HCT116 (cell line): Measurements from ENCODE around the gene LCAT. TPM values are rescaled to one million over a fixed set of nuclear protein-coding genes. Genes with fewer than 3 reads are reported as not detected.

Experiments used
- ATAC-seq: fragments of 200-7000 bp; cut with Tn5 transposase; 2 replicates; pipeline ENCODE4 v1.9.1; 2020; ENCODE audit warnings: mild to moderate bottlenecking, moderate library complexity
- BruUV-seq: library from RNA; stranded (reverse); fragments of 400-500 nt; replicated peaks from 2 replicates; lab custom pipeline; 2021; lab: Mats Ljungman, UMichigan
- CTCF ChIA-PET: fragments of 300-600 bp; sonication (Branson Sonifier 250); formaldehyde crosslinking; loops from one replicate; lab custom pipeline; 2021; ENCODE audit warnings: antibody characterized with exemption; lab: Charles Lee
- POLR2A ChIA-PET: fragments of 300-600, 350-600 bp; sonication (Branson Sonifier 250); formaldehyde crosslinking; loops from one replicate; lab custom pipeline; 2021; ENCODE audit warnings: antibody characterized with exemption; lab: Charles Lee
- RAD21 ChIA-PET, 2 experiments: fragments of 300-600 bp; sonication (Branson Sonifier 250); formaldehyde crosslinking; loops; one replicate each; lab custom pipeline; 2023; ENCODE audit warnings: low total read pairs in 2 of 2; ENCODE audit not compliant: uncharacterized antibody in 2 of 2, unreplicated experiment in 2 of 2, low non-redundant PET in 1 of 2; lab: Charles Lee
- DNase-seq: peaks from one replicate; pipeline ENCODE4 v3.0.0-alpha.2; 2010; ENCODE audit warnings: low read depth, low spot score
- H2AFZ ChIP-seq: fragments of 200-600 bp; shearing (Covaris generic), sonication (generic); 2 replicates; pipeline ENCODE4 v1.6.1; 2017; ENCODE audit warnings: low read depth, mixed run types, mixed read lengths, antibody characterized with exemption, low read length; ENCODE audit not compliant: poor library complexity, severe bottlenecking
- H3K27ac ChIP-seq: 2 replicates; pipeline ENCODE4 v1.5.1; 2012; ENCODE audit warnings: low read depth, low read length
- H3K27me3 ChIP-seq: fragments of 200-600 bp; sonication (generic); 2 replicates; pipeline ENCODE4 v1.6.1; 2016; ENCODE audit warnings: mixed run types, low read length, mixed read lengths; ENCODE audit not compliant: insufficient read depth
- H3K36me3 ChIP-seq, 2 experiments: fragments of 200-500 bp in 1 of 2; fragments of 200-600 bp in 1 of 2; sonication (Bioruptor generic) in 1 of 2; sonication (generic) in 1 of 2; 2 replicates each; pipeline versions ENCODE4 v1.5.1 to v1.6.1; 2014 to 2016; ENCODE audit warnings: low read length in 2 of 2, inconsistent platforms in 1 of 2, mixed read lengths in 1 of 2, mixed run types in 1 of 2; ENCODE audit not compliant: insufficient read depth in 2 of 2, control insufficient read depth in 1 of 2
- H3K4me1 ChIP-seq, 2 experiments: fragments of 200-600 bp in 1 of 2; sonication (generic) in 1 of 2; 2 replicates each; pipeline versions ENCODE4 v1.5.1 to v1.6.1; 2012 to 2017; ENCODE audit warnings: low read length in 2 of 2, inconsistent platforms in 1 of 2, mild to moderate bottlenecking in 1 of 2, mixed read lengths in 1 of 2, mixed run types in 1 of 2, moderate library complexity in 1 of 2; ENCODE audit not compliant: insufficient read depth in 2 of 2, control insufficient read depth in 1 of 2
- H3K4me2 ChIP-seq: fragments of 200-600 bp; sonication (generic); 2 replicates; pipeline ENCODE4 v1.6.1; 2017; ENCODE audit warnings: mixed run types, low read length, mixed read lengths
- H3K4me3 ChIP-seq, 2 experiments: fragments of 200-600 bp in 1 of 2; sonication (generic) in 1 of 2; replicated peaks in 1 of 2; 2 replicates each; pipeline ENCODE4 v1.5.1; 2011 to 2016; ENCODE audit warnings: low read length in 2 of 2, control low read depth in 1 of 2, low read depth in 1 of 2, mild to moderate bottlenecking in 1 of 2, mixed read lengths in 1 of 2, mixed run types in 1 of 2
- H3K79me2 ChIP-seq: fragments of 200-600 bp; sonication (generic); 2 replicates; pipeline ENCODE4 v1.6.1; 2017; ENCODE audit warnings: mild to moderate bottlenecking, mixed run types, low read length, moderate library complexity, mixed read lengths; ENCODE audit not compliant: insufficient read depth
- H3K9ac ChIP-seq: fragments of 200-600 bp; sonication (generic); 2 replicates; pipeline ENCODE4 v1.6.1; 2016; ENCODE audit warnings: low read length, mixed read lengths
- H3K9me2 ChIP-seq: fragments of 200-600 bp; sonication (generic), shearing (Covaris generic); 2 replicates; pipeline ENCODE4 v1.6.1; 2017; ENCODE audit warnings: mixed run types, mild to moderate bottlenecking, moderate library complexity; ENCODE audit not compliant: insufficient read depth
- H3K9me3 ChIP-seq, 2 experiments: fragments of 200-500 bp in 1 of 2; fragments of 200-600 bp in 1 of 2; sonication (Bioruptor generic) in 1 of 2; sonication (generic) in 1 of 2; 2 replicates each; pipeline ENCODE4 v1.6.1; 2014 to 2017; ENCODE audit warnings: low read length in 2 of 2, mixed read lengths in 2 of 2, inconsistent platforms in 1 of 2, low read depth in 1 of 2, mild to moderate bottlenecking in 1 of 2, mixed run types in 1 of 2, moderate library complexity in 1 of 2; ENCODE audit not compliant: control insufficient read depth in 1 of 2, insufficient read depth in 1 of 2
- H4K20me1 ChIP-seq: fragments of 200-600 bp; sonication (generic), shearing (Covaris generic); 2 replicates; pipeline ENCODE4 v1.6.1; 2017; ENCODE audit warnings: mixed run types, mild to moderate bottlenecking, moderate library complexity; ENCODE audit not compliant: insufficient read depth
- ELF1 ChIP-seq: IDR thresholded peaks from 2 replicates; pipeline ENCODE4 v1.6.1; 2012; ENCODE audit warnings: low read depth, borderline replicate concordance
- FOSL1 ChIP-seq: IDR thresholded peaks from 2 replicates; pipeline ENCODE4 v1.6.1; 2012; ENCODE audit warnings: low read depth
- JUND ChIP-seq: IDR thresholded peaks from 2 replicates; pipeline ENCODE4 v1.6.1; 2012
- POLR2A ChIP-seq: IDR thresholded peaks from 2 replicates; pipeline ENCODE4 v1.7.0; 2011; ENCODE audit warnings: borderline replicate concordance; ENCODE audit not compliant: insufficient read depth, insufficient read length; ENCODE audit errors: extremely low read depth
- POLR2AphosphoS5 ChIP-seq: IDR thresholded peaks from 2 replicates; pipeline ENCODE4 v1.6.1; 2011; ENCODE audit warnings: mild to moderate bottlenecking, low read depth, low read length, moderate library complexity
- SP1 ChIP-seq: IDR thresholded peaks from 2 replicates; pipeline ENCODE4 v1.6.1; 2012; ENCODE audit warnings: low read depth
- SRF ChIP-seq: IDR thresholded peaks from 2 replicates; pipeline ENCODE4 v1.6.1; 2012; ENCODE audit warnings: low read depth
- YY1 ChIP-seq: IDR thresholded peaks from 2 replicates; pipeline ENCODE4 v1.6.1; 2011; ENCODE audit warnings: low read length, low read depth, moderate library complexity, mild to moderate bottlenecking; ENCODE audit not compliant: insufficient replicate concordance; ENCODE audit errors: extremely low read depth
- ZFX ChIP-seq: fragments of 450-650 bp; IDR thresholded peaks from 2 replicates; pipeline ENCODE4 v1.6.1; 2017
- intact Hi-C: fragments of 100-400 bp; cut with micrococcal nuclease; formaldehyde crosslinking; loops from 2 replicates; pipeline ENCODE4 v1.10.0; 2022
- total RNA-seq: library from RNA; stranded (reverse); gene quantifications from one replicate; pipeline ENCODE4 v1.2.1, GENCODE V29; 2021; ENCODE audit not compliant: unreplicated experiment
- TF ChIP-seq, protein P1 (sequence below): IDR thresholded peaks from 2 replicates; pipeline ENCODE4 v1.6.1; 2011; ENCODE audit warnings: mild to moderate bottlenecking, low read length, moderate library complexity; ENCODE audit not compliant: insufficient replicate concordance; ENCODE audit errors: extremely low read depth
- TF ChIP-seq, protein P2 (sequence below): IDR thresholded peaks from 2 replicates; pipeline ENCODE4 v1.6.1; 2012
- TF ChIP-seq, protein P3 (sequence below): IDR thresholded peaks from 2 replicates; pipeline ENCODE4 v1.6.1; 2012; ENCODE audit warnings: low read depth
- TF ChIP-seq, protein P4 (sequence below): IDR thresholded peaks from 2 replicates; pipeline ENCODE4 v1.6.1; 2012

The LCAT gene
- total RNA-seq, 1 experiment from 2014 or later: 17.6 TPM

DNA sequence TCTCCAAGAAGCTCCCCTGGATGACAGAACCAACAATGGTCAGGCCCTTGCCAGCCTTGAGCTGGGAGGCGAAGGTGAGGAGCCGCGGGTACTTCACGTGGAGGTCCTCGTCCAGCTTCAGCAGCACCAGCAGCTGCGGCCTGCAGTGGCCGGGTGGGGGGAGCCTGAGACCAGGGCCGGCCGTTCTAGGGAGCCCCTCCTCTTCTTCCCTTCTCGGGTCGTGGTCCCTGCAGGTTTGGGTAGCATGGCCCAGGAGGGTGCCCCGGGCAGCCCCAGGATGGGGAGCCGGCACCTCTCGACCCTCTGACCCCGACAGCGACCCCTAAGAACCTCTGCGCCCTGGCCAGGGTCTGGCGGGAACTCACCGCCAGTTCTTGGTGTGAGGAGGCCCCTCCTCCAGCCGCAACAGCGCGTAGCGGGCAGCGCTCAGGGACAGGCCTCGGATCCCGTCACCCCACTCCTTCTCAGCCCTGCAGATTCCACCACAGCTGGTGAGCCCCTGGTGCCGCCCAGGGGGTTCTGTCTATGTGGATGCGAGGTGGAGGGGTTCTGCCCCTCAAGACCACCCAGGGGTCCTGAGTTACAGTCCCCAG is 3.1 kb upstream of the LCAT start:
- no peaks in the 10 kb centered on the region for H3K9me2 ChIP-seq
- intact Hi-C loops: no loop called here
- no peaks in the 10 kb centered on the region for H3K79me2 ChIP-seq
- DNase-seq (no peak), ATAC-seq (no peak)
- no peak overlapping the region for H3K4me3 ChIP-seq
- H3K9me3 ChIP-seq: no peaks in the 10 kb centered on the region
- CTCF ChIA-PET: interaction anchor here (0.5 kb wide), 1 partner anchor 134 kb away, joined by 3 read pairs; no protein-coding TSS in a partner anchor
- H3K27ac ChIP-seq: no peak overlapping the region
- H3K36me3 ChIP-seq: peaks cover 4 to 17% of the 10 kb centered on the region in 2 experiments; a peak in 2 of 4 replicates
- BruUV-seq: no TSS peak
- RAD21 ChIA-PET: no interaction called here
- H3K4me1 ChIP-seq: peaks cover 0 to 2% of the 10 kb centered on the region in 2 experiments; a peak in 1 of 4 replicates
- POLR2A ChIA-PET: no interaction called here
- no peaks in the 10 kb centered on the region for H3K27me3 ChIP-seq
- no peak overlapping the region for H3K9ac ChIP-seq
- no peak overlapping the region for H2AFZ ChIP-seq
- H3K4me2 ChIP-seq: no peak overlapping the region
- TF ChIP-seq, protein P1, sequence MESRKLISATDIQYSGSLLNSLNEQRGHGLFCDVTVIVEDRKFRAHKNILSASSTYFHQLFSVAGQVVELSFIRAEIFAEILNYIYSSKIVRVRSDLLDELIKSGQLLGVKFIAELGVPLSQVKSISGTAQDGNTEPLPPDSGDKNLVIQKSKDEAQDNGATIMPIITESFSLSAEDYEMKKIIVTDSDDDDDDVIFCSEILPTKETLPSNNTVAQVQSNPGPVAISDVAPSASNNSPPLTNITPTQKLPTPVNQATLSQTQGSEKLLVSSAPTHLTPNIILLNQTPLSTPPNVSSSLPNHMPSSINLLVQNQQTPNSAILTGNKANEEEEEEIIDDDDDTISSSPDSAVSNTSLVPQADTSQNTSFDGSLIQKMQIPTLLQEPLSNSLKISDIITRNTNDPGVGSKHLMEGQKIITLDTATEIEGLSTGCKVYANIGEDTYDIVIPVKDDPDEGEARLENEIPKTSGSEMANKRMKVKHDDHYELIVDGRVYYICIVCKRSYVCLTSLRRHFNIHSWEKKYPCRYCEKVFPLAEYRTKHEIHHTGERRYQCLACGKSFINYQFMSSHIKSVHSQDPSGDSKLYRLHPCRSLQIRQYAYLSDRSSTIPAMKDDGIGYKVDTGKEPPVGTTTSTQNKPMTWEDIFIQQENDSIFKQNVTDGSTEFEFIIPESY: no peak
- TF ChIP-seq ELF1 (no peak), YY1 (no peak), ZFX (no peak), POLR2AphosphoS5 (no peak; the same call in 1 of the 2 replicates), POLR2A (no peak), FOSL1 (no peak), SRF (no peak), SP1 (no peak), JUND (no peak)
- TF ChIP-seq, protein P2, sequence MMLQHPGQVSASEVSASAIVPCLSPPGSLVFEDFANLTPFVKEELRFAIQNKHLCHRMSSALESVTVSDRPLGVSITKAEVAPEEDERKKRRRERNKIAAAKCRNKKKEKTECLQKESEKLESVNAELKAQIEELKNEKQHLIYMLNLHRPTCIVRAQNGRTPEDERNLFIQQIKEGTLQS: no peak
- TF ChIP-seq, protein P3, sequence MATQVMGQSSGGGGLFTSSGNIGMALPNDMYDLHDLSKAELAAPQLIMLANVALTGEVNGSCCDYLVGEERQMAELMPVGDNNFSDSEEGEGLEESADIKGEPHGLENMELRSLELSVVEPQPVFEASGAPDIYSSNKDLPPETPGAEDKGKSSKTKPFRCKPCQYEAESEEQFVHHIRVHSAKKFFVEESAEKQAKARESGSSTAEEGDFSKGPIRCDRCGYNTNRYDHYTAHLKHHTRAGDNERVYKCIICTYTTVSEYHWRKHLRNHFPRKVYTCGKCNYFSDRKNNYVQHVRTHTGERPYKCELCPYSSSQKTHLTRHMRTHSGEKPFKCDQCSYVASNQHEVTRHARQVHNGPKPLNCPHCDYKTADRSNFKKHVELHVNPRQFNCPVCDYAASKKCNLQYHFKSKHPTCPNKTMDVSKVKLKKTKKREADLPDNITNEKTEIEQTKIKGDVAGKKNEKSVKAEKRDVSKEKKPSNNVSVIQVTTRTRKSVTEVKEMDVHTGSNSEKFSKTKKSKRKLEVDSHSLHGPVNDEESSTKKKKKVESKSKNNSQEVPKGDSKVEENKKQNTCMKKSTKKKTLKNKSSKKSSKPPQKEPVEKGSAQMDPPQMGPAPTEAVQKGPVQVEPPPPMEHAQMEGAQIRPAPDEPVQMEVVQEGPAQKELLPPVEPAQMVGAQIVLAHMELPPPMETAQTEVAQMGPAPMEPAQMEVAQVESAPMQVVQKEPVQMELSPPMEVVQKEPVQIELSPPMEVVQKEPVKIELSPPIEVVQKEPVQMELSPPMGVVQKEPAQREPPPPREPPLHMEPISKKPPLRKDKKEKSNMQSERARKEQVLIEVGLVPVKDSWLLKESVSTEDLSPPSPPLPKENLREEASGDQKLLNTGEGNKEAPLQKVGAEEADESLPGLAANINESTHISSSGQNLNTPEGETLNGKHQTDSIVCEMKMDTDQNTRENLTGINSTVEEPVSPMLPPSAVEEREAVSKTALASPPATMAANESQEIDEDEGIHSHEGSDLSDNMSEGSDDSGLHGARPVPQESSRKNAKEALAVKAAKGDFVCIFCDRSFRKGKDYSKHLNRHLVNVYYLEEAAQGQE: no peak
- TF ChIP-seq, protein P4, sequence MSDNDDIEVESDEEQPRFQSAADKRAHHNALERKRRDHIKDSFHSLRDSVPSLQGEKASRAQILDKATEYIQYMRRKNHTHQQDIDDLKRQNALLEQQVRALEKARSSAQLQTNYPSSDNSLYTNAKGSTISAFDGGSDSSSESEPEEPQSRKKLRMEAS: no peak
- H4K20me1 ChIP-seq: no peaks in the 10 kb centered on the region
